Panc1 (cell line): ENCODE measurements around the gene PRLH. TPM values are rescaled to one million over a fixed set of nuclear protein-coding genes. Genes with fewer than 3 reads are reported as not detected.

Experiments
- ATAC-seq: fragments of 200-7000 bp; cut with Tn5 transposase; 2 replicates; pipeline ENCODE4 v1.9.1; 2020; ENCODE audit warnings: mild to moderate bottlenecking, moderate library complexity
- BruUV-seq: library from RNA; stranded (reverse); fragments of 400-500 nt; replicated peaks from 2 replicates; lab custom pipeline; 2021; lab: Mats Ljungman, UMichigan
- CTCF ChIA-PET: fragments of 300-600 bp; sonication (Branson Sonifier 250); formaldehyde crosslinking; loops from one replicate; lab custom pipeline; 2022; ENCODE audit warnings: antibody characterized with exemption; lab: Charles Lee
- POLR2A ChIA-PET: fragments of 300-600 bp; sonication (Branson Sonifier 250); formaldehyde crosslinking; loops from one replicate; lab custom pipeline; 2022; ENCODE audit warnings: antibody characterized with exemption; lab: Charles Lee
- DNase-seq: peaks from one replicate; pipeline ENCODE4 v3.0.0-alpha.2; 2010; ENCODE audit warnings: low read depth, low spot score
- H3K27ac ChIP-seq: 2 replicates; pipeline ENCODE4 v1.5.1; 2011; ENCODE audit warnings: mild to moderate bottlenecking, low read length, inconsistent platforms
- H3K27me3 ChIP-seq: fragments of 200-500 bp; sonication (Bioruptor generic); 2 replicates; pipeline ENCODE4 v1.6.0; 2014; ENCODE audit warnings: low read length, inconsistent platforms; ENCODE audit not compliant: control insufficient read depth, insufficient read depth
- H3K36me3 ChIP-seq: fragments of 200-500 bp; sonication (Bioruptor generic); 2 replicates; pipeline ENCODE4 v1.5.1; 2014; ENCODE audit warnings: inconsistent platforms, mild to moderate bottlenecking, low read length, moderate library complexity; ENCODE audit not compliant: control insufficient read depth, insufficient read depth
- H3K4me1 ChIP-seq: 2 replicates; pipeline ENCODE4 v1.5.1; 2011; ENCODE audit warnings: inconsistent platforms, mild to moderate bottlenecking, low read length, moderate library complexity; ENCODE audit not compliant: control insufficient read depth, insufficient read depth
- H3K4me3 ChIP-seq, 2 experiments: 2 replicates each; pipeline ENCODE4 v1.5.1; 2011 to 2012; ENCODE audit warnings: low read depth in 2 of 2, low read length in 2 of 2, mild to moderate bottlenecking in 2 of 2, inconsistent platforms in 1 of 2, moderate library complexity in 1 of 2
- H3K9me3 ChIP-seq: fragments of 200-500 bp; sonication (Bioruptor generic); 2 replicates; pipeline ENCODE4 v1.5.1; 2014; ENCODE audit warnings: low read depth, mild to moderate bottlenecking, inconsistent platforms, low read length, moderate library complexity; ENCODE audit not compliant: control insufficient read depth, insufficient read depth
- POLR2AphosphoS5 ChIP-seq: IDR thresholded peaks from 2 replicates; pipeline ENCODE4 v1.6.1; 2012; ENCODE audit warnings: mild to moderate bottlenecking, low read depth, low read length, moderate library complexity
- SIN3A ChIP-seq: IDR thresholded peaks from 2 replicates; pipeline ENCODE4 v1.6.1; 2012; ENCODE audit warnings: low read depth, mild to moderate bottlenecking, low read length, moderate library complexity, borderline replicate concordance; ENCODE audit not compliant: insufficient read depth
- TCF7L2 ChIP-seq: IDR thresholded peaks from 2 replicates; pipeline ENCODE4 v1.6.1; 2011; ENCODE audit warnings: mild to moderate bottlenecking, low read depth, low read length, inconsistent platforms
- in situ Hi-C: cut with HindIII; loops from 2 replicates; pipeline ENCODE4 v1.10.0; 2016; ENCODE audit warnings: low sequenced_read_pairs, low pct_unique_long_range_greater_than_20kb
- intact Hi-C: fragments of 100-400 bp; cut with micrococcal nuclease; formaldehyde crosslinking; loops from one replicate; pipeline ENCODE4 v1.10.0; 2022; ENCODE audit not compliant: unreplicated experiment
- total RNA-seq: library from RNA; stranded (reverse); gene quantifications from one replicate; pipeline ENCODE4 v1.2.1, GENCODE V29; 2021; ENCODE audit not compliant: unreplicated experiment
- TF ChIP-seq, protein P1 (sequence below), 2 experiments: IDR thresholded peaks; 2 replicates each; pipeline ENCODE4 v1.6.1; 2011 to 2012; ENCODE audit warnings: low read depth in 2 of 2, control low read depth in 1 of 2, low read length in 1 of 2, mild to moderate bottlenecking in 1 of 2, moderate library complexity in 1 of 2; ENCODE audit not compliant: insufficient read depth in 1 of 2
- TF ChIP-seq, protein P2 (sequence below): fragments of 450-650 bp; IDR thresholded peaks from 2 replicates; pipeline ENCODE4 v1.5.1; 2017; ENCODE audit warnings: mild to moderate bottlenecking

PRLH gene
- total RNA-seq, 1 experiment from 2014 or later: not detected

DNA sequence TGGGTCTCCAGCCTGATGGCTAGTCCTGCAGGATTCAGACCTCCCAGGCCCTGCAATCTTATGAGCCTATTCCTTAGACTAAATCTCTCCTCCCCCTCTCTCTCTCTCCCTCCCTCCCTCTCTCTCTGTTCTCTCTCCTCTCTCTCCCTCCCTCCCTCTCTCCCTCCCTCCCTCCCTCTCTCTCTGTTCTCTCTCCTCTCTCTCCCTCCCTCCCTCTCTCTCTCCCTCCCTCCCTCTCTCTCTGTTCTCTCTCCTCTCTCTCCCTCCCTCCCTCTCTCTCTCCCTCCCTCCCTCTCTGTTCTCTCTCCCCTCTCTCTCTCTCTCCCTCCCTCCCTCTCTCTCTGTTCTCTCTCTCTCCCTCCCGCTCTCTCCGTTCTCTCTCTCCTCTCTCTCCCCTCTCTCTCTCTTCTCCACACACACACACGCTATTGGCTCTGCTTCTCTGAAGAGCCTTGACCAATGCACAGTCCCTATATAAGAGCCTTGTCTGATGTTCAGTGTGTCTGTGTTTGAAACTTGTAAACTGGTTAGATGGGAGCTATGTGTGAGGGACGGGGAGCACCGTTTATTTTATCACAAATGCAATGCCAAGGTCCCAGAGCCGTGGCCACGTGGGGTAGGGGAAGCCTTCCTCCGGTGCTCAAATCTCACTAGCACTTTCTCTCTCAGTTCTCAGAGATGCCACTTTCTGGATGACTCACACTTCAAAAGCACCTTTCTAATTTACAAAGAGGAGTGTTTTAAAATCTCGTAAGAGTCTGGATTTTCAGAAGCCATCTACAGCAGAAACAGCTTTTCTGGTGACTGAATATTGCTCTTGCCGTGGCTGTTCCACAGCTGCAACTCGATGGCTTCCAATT, 9.4 kb upstream of the PRLH start:
- H3K4me3 ChIP-seq: no peak overlapping the region
- no peaks in the 10 kb centered on the region for H3K9me3 ChIP-seq
- no peak for TF ChIP-seq POLR2AphosphoS5
- no peak for TF ChIP-seq SIN3A
- TF ChIP-seq, protein P1, sequence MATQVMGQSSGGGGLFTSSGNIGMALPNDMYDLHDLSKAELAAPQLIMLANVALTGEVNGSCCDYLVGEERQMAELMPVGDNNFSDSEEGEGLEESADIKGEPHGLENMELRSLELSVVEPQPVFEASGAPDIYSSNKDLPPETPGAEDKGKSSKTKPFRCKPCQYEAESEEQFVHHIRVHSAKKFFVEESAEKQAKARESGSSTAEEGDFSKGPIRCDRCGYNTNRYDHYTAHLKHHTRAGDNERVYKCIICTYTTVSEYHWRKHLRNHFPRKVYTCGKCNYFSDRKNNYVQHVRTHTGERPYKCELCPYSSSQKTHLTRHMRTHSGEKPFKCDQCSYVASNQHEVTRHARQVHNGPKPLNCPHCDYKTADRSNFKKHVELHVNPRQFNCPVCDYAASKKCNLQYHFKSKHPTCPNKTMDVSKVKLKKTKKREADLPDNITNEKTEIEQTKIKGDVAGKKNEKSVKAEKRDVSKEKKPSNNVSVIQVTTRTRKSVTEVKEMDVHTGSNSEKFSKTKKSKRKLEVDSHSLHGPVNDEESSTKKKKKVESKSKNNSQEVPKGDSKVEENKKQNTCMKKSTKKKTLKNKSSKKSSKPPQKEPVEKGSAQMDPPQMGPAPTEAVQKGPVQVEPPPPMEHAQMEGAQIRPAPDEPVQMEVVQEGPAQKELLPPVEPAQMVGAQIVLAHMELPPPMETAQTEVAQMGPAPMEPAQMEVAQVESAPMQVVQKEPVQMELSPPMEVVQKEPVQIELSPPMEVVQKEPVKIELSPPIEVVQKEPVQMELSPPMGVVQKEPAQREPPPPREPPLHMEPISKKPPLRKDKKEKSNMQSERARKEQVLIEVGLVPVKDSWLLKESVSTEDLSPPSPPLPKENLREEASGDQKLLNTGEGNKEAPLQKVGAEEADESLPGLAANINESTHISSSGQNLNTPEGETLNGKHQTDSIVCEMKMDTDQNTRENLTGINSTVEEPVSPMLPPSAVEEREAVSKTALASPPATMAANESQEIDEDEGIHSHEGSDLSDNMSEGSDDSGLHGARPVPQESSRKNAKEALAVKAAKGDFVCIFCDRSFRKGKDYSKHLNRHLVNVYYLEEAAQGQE (IDR thresholded peaks at IDR 0.05; ENCODE audit: insufficient read depth in 1 of 2, low read depth in 2 of 2, low read length in 1 of 2): no peak
- TF ChIP-seq, protein P2, sequence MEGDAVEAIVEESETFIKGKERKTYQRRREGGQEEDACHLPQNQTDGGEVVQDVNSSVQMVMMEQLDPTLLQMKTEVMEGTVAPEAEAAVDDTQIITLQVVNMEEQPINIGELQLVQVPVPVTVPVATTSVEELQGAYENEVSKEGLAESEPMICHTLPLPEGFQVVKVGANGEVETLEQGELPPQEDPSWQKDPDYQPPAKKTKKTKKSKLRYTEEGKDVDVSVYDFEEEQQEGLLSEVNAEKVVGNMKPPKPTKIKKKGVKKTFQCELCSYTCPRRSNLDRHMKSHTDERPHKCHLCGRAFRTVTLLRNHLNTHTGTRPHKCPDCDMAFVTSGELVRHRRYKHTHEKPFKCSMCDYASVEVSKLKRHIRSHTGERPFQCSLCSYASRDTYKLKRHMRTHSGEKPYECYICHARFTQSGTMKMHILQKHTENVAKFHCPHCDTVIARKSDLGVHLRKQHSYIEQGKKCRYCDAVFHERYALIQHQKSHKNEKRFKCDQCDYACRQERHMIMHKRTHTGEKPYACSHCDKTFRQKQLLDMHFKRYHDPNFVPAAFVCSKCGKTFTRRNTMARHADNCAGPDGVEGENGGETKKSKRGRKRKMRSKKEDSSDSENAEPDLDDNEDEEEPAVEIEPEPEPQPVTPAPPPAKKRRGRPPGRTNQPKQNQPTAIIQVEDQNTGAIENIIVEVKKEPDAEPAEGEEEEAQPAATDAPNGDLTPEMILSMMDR: no peak
- no peak for TF ChIP-seq TCF7L2
- no peaks in the 10 kb centered on the region for H3K27me3 ChIP-seq
- no peak overlapping the region for H3K27ac ChIP-seq
- in situ Hi-C loops: no loop called here
- no TSS peak for BruUV-seq
- ATAC-seq (no peak), DNase-seq (no peak)
- CTCF ChIA-PET: no interaction called here
- no peaks in the 10 kb centered on the region for H3K4me1 ChIP-seq
- intact Hi-C loops: no loop called here
- POLR2A ChIA-PET: no interaction called here
- H3K36me3 ChIP-seq: no peaks in the 10 kb centered on the region

DNA sequence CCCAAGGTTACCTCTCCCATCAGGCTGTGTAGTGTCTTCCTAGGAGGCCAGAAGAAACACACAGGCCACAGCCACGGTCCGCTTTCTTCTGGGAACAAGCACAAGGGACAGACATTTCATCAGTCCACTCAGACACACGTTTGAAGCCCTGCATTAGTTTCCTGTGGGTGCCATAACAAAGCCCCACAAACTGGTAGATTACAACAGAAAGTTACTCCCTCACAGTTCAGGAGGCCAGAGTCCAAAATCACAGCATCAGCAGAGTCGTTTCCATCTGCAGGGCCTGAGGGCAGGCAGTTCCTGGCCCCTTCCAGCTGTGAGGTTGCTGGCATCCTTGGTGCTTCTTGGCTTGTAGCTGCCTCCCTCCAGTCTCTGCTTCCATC, 8.8 kb upstream of the PRLH start:
- Histone ChIP-seq H3K9me3 (no peaks in the 10 kb centered on the region), H3K4me3 (no peak overlapping the region), H3K4me1 (no peaks in the 10 kb centered on the region), H3K27ac (no peak overlapping the region), H3K27me3 (no peaks in the 10 kb centered on the region), H3K36me3 (no peaks in the 10 kb centered on the region)
- no peak for TF ChIP-seq TCF7L2
- TF ChIP-seq, protein P2: no peak
- no peak for TF ChIP-seq POLR2AphosphoS5
- TF ChIP-seq, protein P1 (IDR thresholded peaks at IDR 0.05; ENCODE audit: insufficient read depth in 1 of 2, low read depth in 2 of 2, low read length in 1 of 2): no peak
- TF ChIP-seq SIN3A: no peak
- CTCF ChIA-PET: no interaction called here
- in situ Hi-C loops (no loop called here), intact Hi-C loops (no loop called here)
- BruUV-seq: no TSS peak
- no peak for DNase-seq
- ATAC-seq: no peak
- POLR2A ChIA-PET: no interaction called here
